IMR-90 (cell line): ENCODE results near the gene MOB1B. TPM values are rescaled to one million over a fixed set of nuclear protein-coding genes. Genes with fewer than 3 reads are reported as not detected.
A peak's percentile ranks its signal among the peaks of the same experiment; 100 is the strongest.

Experiments
- ATAC-seq: fragments of 200-7000 bp; cut with Tn5 transposase; 2 replicates; pipeline ENCODE4 v1.9.1; 2020; ENCODE audit warnings: low read depth, mild to moderate bottlenecking, moderate library complexity
- BruUV-seq: library from RNA; stranded (reverse); fragments of 400-500 nt; replicated peaks from 2 replicates; lab custom pipeline; 2021; lab: Mats Ljungman, UMichigan
- CTCF ChIA-PET: fragments of 300-600 bp; formaldehyde crosslinking; extraction: SDS; loops from one replicate; lab custom pipeline; 2021; ENCODE audit warnings: antibody characterized with exemption; lab: Yijun Ruan, JAX
- POLR2A ChIA-PET: fragments of 300-600 bp; sonication (Branson Sonifier 250); formaldehyde crosslinking; loops from one replicate; lab custom pipeline; 2022; ENCODE audit warnings: antibody characterized with exemption; ENCODE audit not compliant: unreplicated experiment; lab: Charles Lee
- DNase-seq: peaks from one replicate; pipeline ENCODE4 v3.0.0; 2013
- H2AFZ ChIP-seq: replicated peaks from 2 replicates; pipeline ENCODE3; 2013; ENCODE audit warnings: low read length, mild to moderate bottlenecking; ENCODE audit not compliant: poor library complexity
- H2AK5ac ChIP-seq: 2 replicates; pipeline ENCODE4 v1.6.1; 2013; ENCODE audit warnings: low read depth, low read length, inconsistent platforms
- H2AK9ac ChIP-seq: replicated peaks from 2 replicates; pipeline ENCODE3; 2013; ENCODE audit warnings: mild to moderate bottlenecking, low read depth, low read length, moderate library complexity; ENCODE audit not compliant: poor library complexity
- H2BK120ac ChIP-seq: 2 replicates; pipeline ENCODE4 v1.6.1; 2013; ENCODE audit warnings: low read depth, low read length, inconsistent platforms
- H2BK15ac ChIP-seq: 3 replicates; pipeline ENCODE4 v1.6.1; 2013; ENCODE audit warnings: low read depth, low read length, inconsistent platforms
- H2BK20ac ChIP-seq: 2 replicates; pipeline ENCODE4 v1.6.1; 2013; ENCODE audit warnings: low read depth, mild to moderate bottlenecking, inconsistent platforms, low read length, moderate library complexity
- H2BK5ac ChIP-seq: 2 replicates; pipeline ENCODE4 v1.6.1; 2013; ENCODE audit warnings: mild to moderate bottlenecking, low read depth, low read length, inconsistent platforms; ENCODE audit not compliant: poor library complexity, severe bottlenecking
- H3K14ac ChIP-seq: replicated peaks from 2 replicates; pipeline ENCODE4 v1.6.1; 2013; ENCODE audit warnings: low read depth, low read length, inconsistent platforms
- H3K18ac ChIP-seq: 2 replicates; pipeline ENCODE4 v1.6.1; 2013; ENCODE audit warnings: low read depth, low read length, control low read depth
- H3K23ac ChIP-seq: 2 replicates; pipeline ENCODE4 v1.6.1; 2013; ENCODE audit warnings: low read depth, low read length, inconsistent platforms
- H3K27ac ChIP-seq: 2 replicates; pipeline ENCODE4 v1.5.1; 2013; ENCODE audit warnings: mild to moderate bottlenecking, control low read depth, low read length; ENCODE audit not compliant: insufficient read depth
- H3K27me3 ChIP-seq: 2 replicates; pipeline ENCODE4 v1.6.1; 2013; ENCODE audit warnings: low read length; ENCODE audit not compliant: control insufficient read depth, insufficient read depth
- H3K36me3 ChIP-seq: 2 replicates; pipeline ENCODE4 v1.6.1; 2013; ENCODE audit warnings: low read length, mixed read lengths; ENCODE audit not compliant: control insufficient read depth, insufficient read depth
- H3K4ac ChIP-seq: 2 replicates; pipeline ENCODE4 v1.6.1; 2013; ENCODE audit warnings: low read depth, low read length, inconsistent platforms
- H3K4me1 ChIP-seq: 2 replicates; pipeline ENCODE4 v1.6.1; 2013; ENCODE audit warnings: low read length, mixed read lengths; ENCODE audit not compliant: control insufficient read depth, insufficient read depth
- H3K4me2 ChIP-seq: 2 replicates; pipeline ENCODE4 v1.6.1; 2013; ENCODE audit warnings: low read depth, mild to moderate bottlenecking, control low read depth, low read length, moderate library complexity
- H3K4me3 ChIP-seq: 2 replicates; pipeline ENCODE4 v1.5.1; 2013; ENCODE audit warnings: low read depth, mild to moderate bottlenecking, control low read depth, low read length, moderate library complexity; ENCODE audit not compliant: insufficient read depth
- H3K56ac ChIP-seq: 2 replicates; pipeline ENCODE4 v1.6.1; 2013; ENCODE audit warnings: low read length, inconsistent platforms; ENCODE audit not compliant: insufficient read depth; ENCODE audit errors: extremely low read depth
- H3K79me1 ChIP-seq, 2 experiments: 2 replicates each; pipeline ENCODE4 v1.6.1; 2013; ENCODE audit warnings: low read length in 2 of 2, inconsistent platforms in 1 of 2, low read depth in 1 of 2
- H3K9ac ChIP-seq: 2 replicates; pipeline ENCODE4 v1.6.1; 2013; ENCODE audit warnings: low read depth, low read length, control low read depth
- H3K9me1 ChIP-seq: 2 replicates; pipeline ENCODE4 v1.6.1; 2013; ENCODE audit warnings: low read length, inconsistent platforms; ENCODE audit not compliant: insufficient read depth
- H3K9me3 ChIP-seq: 2 replicates; pipeline ENCODE4 v1.6.1; 2013; ENCODE audit warnings: low read length; ENCODE audit not compliant: control insufficient read depth, insufficient read depth
- H4K20me1 ChIP-seq: 2 replicates; pipeline ENCODE4 v1.6.1; 2013; ENCODE audit warnings: low read length, inconsistent platforms; ENCODE audit not compliant: insufficient read depth
- H4K5ac ChIP-seq: 2 replicates; pipeline ENCODE4 v1.6.1; 2013; ENCODE audit warnings: mild to moderate bottlenecking, low read depth, low read length, control low read depth
- H4K8ac ChIP-seq, 2 experiments: 2 replicates each; pipeline ENCODE4 v1.6.1; 2013; ENCODE audit warnings: low read depth in 2 of 2, low read length in 2 of 2, control low read depth in 1 of 2, inconsistent platforms in 1 of 2
- H4K91ac ChIP-seq: 2 replicates; pipeline ENCODE4 v1.6.1; 2013; ENCODE audit warnings: low read depth, low read length, inconsistent platforms; ENCODE audit not compliant: insufficient read depth
- BHLHE40 ChIP-seq: fragments of 150-350 bp; IDR thresholded peaks from 2 replicates; pipeline ENCODE4 v1.6.1; 2016; ENCODE audit warnings: mild to moderate bottlenecking, low read depth, low read length
- CEBPB ChIP-seq: IDR thresholded peaks from 2 replicates; pipeline ENCODE4 v1.6.1; 2012; ENCODE audit warnings: low read depth, low read length, improper control_type of control experiment
- CHD1 ChIP-seq: IDR thresholded peaks from 2 replicates; pipeline ENCODE4 v1.6.1; 2012; ENCODE audit warnings: low read depth, low read length, improper control_type of control experiment
- CTCF ChIP-seq: conservative IDR thresholded peaks from 2 replicates; pipeline ENCODE4 v1.5.1; 2012; ENCODE audit warnings: mild to moderate bottlenecking, low read depth, low read length, improper control_type of control experiment
- FOS ChIP-seq: fragments of 150-350 bp; IDR thresholded peaks from 2 replicates; pipeline ENCODE4 v1.6.1; 2016; ENCODE audit warnings: low read depth, low read length
- MAFK ChIP-seq: IDR thresholded peaks from 2 replicates; pipeline ENCODE4 v1.6.1; 2012; ENCODE audit warnings: low read depth, low read length, improper control_type of control experiment
- MAZ ChIP-seq: IDR thresholded peaks from 2 replicates; pipeline ENCODE4 v1.6.1; 2012; ENCODE audit warnings: low read depth, mild to moderate bottlenecking, low read length, improper control_type of control experiment, moderate library complexity, borderline replicate concordance
- MXI1 ChIP-seq: IDR thresholded peaks from 2 replicates; pipeline ENCODE4 v1.6.1; 2012; ENCODE audit warnings: low read depth, mild to moderate bottlenecking, low read length, moderate library complexity, borderline replicate concordance
- NFE2L2 ChIP-seq: fragments of 150-350 bp; IDR thresholded peaks from 2 replicates; pipeline ENCODE4 v1.6.1; 2016; ENCODE audit warnings: low read depth, mild to moderate bottlenecking, low read length
- POLR2A ChIP-seq: IDR thresholded peaks from 2 replicates; pipeline ENCODE4 v1.6.1; 2012; ENCODE audit warnings: mild to moderate bottlenecking, low read depth, low read length
- RAD21 ChIP-seq: IDR thresholded peaks from 2 replicates; pipeline ENCODE4 v1.6.1; 2012; ENCODE audit warnings: low read length, improper control_type of control experiment
- RCOR1 ChIP-seq: IDR thresholded peaks from 2 replicates; pipeline ENCODE4 v1.6.1; 2012; ENCODE audit warnings: mild to moderate bottlenecking, low read length, improper control_type of control experiment; ENCODE audit not compliant: insufficient replicate concordance
- RFX5 ChIP-seq: IDR thresholded peaks from 2 replicates; pipeline ENCODE4 v1.8.0; 2012; ENCODE audit warnings: low read depth, mild to moderate bottlenecking, low read length, moderate library complexity
- SMC3 ChIP-seq: fragments of 150-350 bp; IDR thresholded peaks from 2 replicates; pipeline ENCODE4 v1.6.1; 2016; ENCODE audit warnings: low read depth, mild to moderate bottlenecking, antibody characterized with exemption, low read length, moderate library complexity
- dilution Hi-C: fragments of 300-500 bp; cut with HindIII; formaldehyde crosslinking; loops from one replicate; pipeline ENCODE4 v1.14.3; 2018; ENCODE audit warnings: low sequenced_read_pairs; ENCODE audit not compliant: unreplicated experiment
- in situ Hi-C: fragments of 300-500 bp; cut with MboI; formaldehyde crosslinking; loops from 3 replicates; pipeline ENCODE4 v1.14.3; 2019; ENCODE audit warnings: low sequenced_read_pairs, inconsistent platforms, mixed read lengths
- intact Hi-C: fragments of 100-400 bp; cut with micrococcal nuclease; formaldehyde crosslinking; loops from 2 replicates; pipeline ENCODE4 v1.10.0; 2022
- polyA plus RNA-seq, 3 experiments: library from polyadenylated mRNA; depleted of rRNA; stranded (reverse); fragments of >200 nt; gene quantifications; 2 replicates each; pipeline ENCODE4 v1.2.3, GENCODE V29; 2012; ENCODE audit warnings: low replicate concordance in 1 of 3
- total RNA-seq: library from RNA; depleted of rRNA; stranded (reverse); fragments of >200 nt; gene quantifications from 2 replicates; pipeline ENCODE4 v1.2.3, GENCODE V29; 2012
- TF ChIP-seq, protein P1 (sequence below): fragments of 150-350 bp; IDR thresholded peaks from 2 replicates; pipeline ENCODE4 v1.6.1; 2016; ENCODE audit warnings: low read depth, mild to moderate bottlenecking, low read length, moderate library complexity, borderline replicate concordance
- TF ChIP-seq, protein P2 (sequence below): fragments of 150-350 bp; IDR thresholded peaks from 2 replicates; pipeline ENCODE4 v1.6.1; 2017; ENCODE audit warnings: mild to moderate bottlenecking, antibody characterized with exemption, low read length, low read depth

MOB1B gene
- total and polyA plus RNA-seq, 2 of the 4 experiments (the other 2 are of a cell fraction) = 5.7 to 6.8 TPM

DNA sequence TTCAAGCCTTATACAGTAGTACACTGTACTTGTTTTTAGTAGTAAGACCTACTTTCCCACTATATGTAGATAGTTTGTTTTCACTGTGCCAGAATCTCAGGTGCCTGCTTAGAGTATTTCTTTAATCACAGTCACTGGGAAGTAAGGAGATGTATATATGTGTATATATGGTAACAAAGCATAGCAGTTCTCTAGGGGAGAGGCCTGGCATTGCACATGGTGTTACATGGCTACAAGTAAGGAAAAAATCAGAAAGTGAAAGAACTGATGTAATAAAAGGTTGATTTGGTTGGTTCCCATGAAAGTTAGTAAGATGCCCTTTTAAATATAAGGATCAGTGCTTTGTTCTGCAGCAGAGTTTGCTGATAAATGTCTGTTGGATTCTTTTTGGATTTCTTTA lies 81.9 kb downstream of the MOB1B start:
- TF ChIP-seq CTCF (no peak), RFX5 (no peak), FOS (no peak), CEBPB (no peak), RAD21 (no peak), MAFK (no peak), BHLHE40 (no peak), MXI1 (no peak), RCOR1 (no peak), POLR2A (no peak), SMC3 (no peak), NFE2L2 (no peak), CHD1 (no peak), MAZ (no peak)
- TF ChIP-seq, protein P1, sequence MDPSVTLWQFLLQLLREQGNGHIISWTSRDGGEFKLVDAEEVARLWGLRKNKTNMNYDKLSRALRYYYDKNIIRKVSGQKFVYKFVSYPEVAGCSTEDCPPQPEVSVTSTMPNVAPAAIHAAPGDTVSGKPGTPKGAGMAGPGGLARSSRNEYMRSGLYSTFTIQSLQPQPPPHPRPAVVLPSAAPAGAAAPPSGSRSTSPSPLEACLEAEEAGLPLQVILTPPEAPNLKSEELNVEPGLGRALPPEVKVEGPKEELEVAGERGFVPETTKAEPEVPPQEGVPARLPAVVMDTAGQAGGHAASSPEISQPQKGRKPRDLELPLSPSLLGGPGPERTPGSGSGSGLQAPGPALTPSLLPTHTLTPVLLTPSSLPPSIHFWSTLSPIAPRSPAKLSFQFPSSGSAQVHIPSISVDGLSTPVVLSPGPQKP = no peak
- TF ChIP-seq, protein P2, sequence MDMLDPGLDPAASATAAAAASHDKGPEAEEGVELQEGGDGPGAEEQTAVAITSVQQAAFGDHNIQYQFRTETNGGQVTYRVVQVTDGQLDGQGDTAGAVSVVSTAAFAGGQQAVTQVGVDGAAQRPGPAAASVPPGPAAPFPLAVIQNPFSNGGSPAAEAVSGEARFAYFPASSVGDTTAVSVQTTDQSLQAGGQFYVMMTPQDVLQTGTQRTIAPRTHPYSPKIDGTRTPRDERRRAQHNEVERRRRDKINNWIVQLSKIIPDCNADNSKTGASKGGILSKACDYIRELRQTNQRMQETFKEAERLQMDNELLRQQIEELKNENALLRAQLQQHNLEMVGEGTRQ = no peak
- intact Hi-C loops = no loop called here
- Histone ChIP-seq H2BK15ac (no peak overlapping the region), H3K4me3 (no peak overlapping the region), H3K9me1 (no peaks in the 10 kb centered on the region), H3K36me3 (peaks cover 1% of the 10 kb centered on the region; the same call in 1 of the 2 replicates), H3K14ac (no peak overlapping the region), H2AK5ac (no peak overlapping the region), H4K5ac (no peak overlapping the region), H4K8ac (no peak overlapping the region), H2BK120ac (no peak overlapping the region), H3K9ac (no peak overlapping the region), H4K20me1 (no peaks in the 10 kb centered on the region), H3K56ac (no peak overlapping the region), H2AK9ac (no peak overlapping the region), H3K4me1 (no peaks in the 10 kb centered on the region), H2BK5ac (no peak overlapping the region), H3K23ac (no peak overlapping the region), H3K27me3 (no peaks in the 10 kb centered on the region), H3K4ac (no peak overlapping the region), H3K18ac (no peak overlapping the region), H2BK20ac (no peak overlapping the region), H3K79me1 (no peaks in the 10 kb centered on the region; a peak in 1 of 4 replicates), H2AFZ (no peak overlapping the region), H3K9me3 (no peaks in the 10 kb centered on the region), H4K91ac (no peak overlapping the region), H3K27ac (no peak overlapping the region), H3K4me2 (no peak overlapping the region)
- POLR2A ChIA-PET = no interaction called here
- dilution Hi-C loops = no loop called here
- CTCF ChIA-PET = no interaction called here
- in situ Hi-C loops = no loop called here
- ATAC-seq = no peak
- BruUV-seq = TSS peak; percentile 18
- DNase-seq = no peak
